AG09309 (cell line): ENCODE data around the gene ZNF304.
A peak's percentile ranks its signal among the peaks of the same experiment; 100 is the strongest.

Source experiments
- DNase-seq: peaks from one replicate; pipeline ENCODE4 v3.0.0-alpha.2; 2010; ENCODE audit warnings: low read depth
- H3K4me3 ChIP-seq: 2 replicates; pipeline ENCODE4 v1.5.1; 2011; ENCODE audit warnings: mild to moderate bottlenecking, low read depth, low read length, moderate library complexity; ENCODE audit not compliant: control insufficient read depth
- CTCF ChIP-seq: IDR thresholded peaks from 2 replicates; pipeline ENCODE4 v1.5.1; 2011; ENCODE audit warnings: mild to moderate bottlenecking, low read depth, low read length, inconsistent platforms; ENCODE audit not compliant: insufficient read depth, control insufficient read depth; ENCODE audit errors: missing control alignments

Gene ZNF304

GRCh38 chr19:57324992-57325391, 26.1 kb upstream of the ZNF304 start:
- H3K4me3 ChIP-seq, result no peak overlapping the region
- no peak for TF ChIP-seq CTCF
- no peak for DNase-seq

GRCh38 chr19:57327993-57328392, 23.1 kb upstream of the ZNF304 start:
- TF ChIP-seq CTCF, result no peak
- no peak overlapping the region for H3K4me3 ChIP-seq
- DNase-seq, result no peak

- TF ChIP-seq CTCF, result no peak
- no peak overlapping the region for H3K4me3 ChIP-seq
- DNase-seq, result no peak
These were observed 16.9 kb upstream of the ZNF304 start for GRCh38 chr19:57334191-57334590.

GRCh38 chr19:57338877-57339276, 12.2 kb upstream of the ZNF304 start:
- H3K4me3 ChIP-seq, result no peak overlapping the region
- DNase-seq, result no peak
- no peak for TF ChIP-seq CTCF

GRCh38 chr19:57342582-57342981, 8.5 kb upstream of the ZNF304 start:
- DNase-seq, result no peak
- TF ChIP-seq CTCF, result no peak
- no peak overlapping the region for H3K4me3 ChIP-seq

- peak; percentile 50 for DNase-seq
- TF ChIP-seq CTCF, result no peak
- no peak overlapping the region for H3K4me3 ChIP-seq
These were observed 2.9 kb upstream of the ZNF304 start for GRCh38 chr19:57348136-57348535.

- TF ChIP-seq CTCF, result no peak
- peak overlapping the region; percentile 94 for H3K4me3 ChIP-seq
- no peak for DNase-seq
These were observed 796 bp downstream of the ZNF304 start for GRCh38 chr19:57351867-57352266.
